HUES64 (cell line): Measurements from ENCODE around the gene ODF4. TPM values are rescaled to one million over a fixed set of nuclear protein-coding genes. Genes with fewer than 3 reads are reported as not detected.

ENCODE experiments used
- H3K27ac ChIP-seq: 2 replicates; pipeline ENCODE4 v1.7.0; 2013; ENCODE audit warnings: low read depth, low read length, inconsistent platforms
- H3K27me3 ChIP-seq: 2 replicates; pipeline ENCODE4 v1.6.1; 2013; ENCODE audit warnings: mild to moderate bottlenecking, low read length; ENCODE audit not compliant: insufficient read depth
- H3K36me3 ChIP-seq: 2 replicates; pipeline ENCODE4 v1.6.1; 2013; ENCODE audit warnings: mild to moderate bottlenecking, low read length; ENCODE audit not compliant: insufficient read depth
- H3K4me1 ChIP-seq: 2 replicates; pipeline ENCODE4 v1.6.1; 2013; ENCODE audit warnings: mild to moderate bottlenecking, low read length, moderate library complexity; ENCODE audit not compliant: insufficient read depth
- H3K4me3 ChIP-seq: 2 replicates; pipeline ENCODE4 v1.5.1; 2013; ENCODE audit warnings: mild to moderate bottlenecking, low read length, moderate library complexity
- H3K9ac ChIP-seq: 2 replicates; pipeline ENCODE4 v1.6.1; 2013; ENCODE audit warnings: mild to moderate bottlenecking, low read depth, low read length
- H3K9me3 ChIP-seq: 2 replicates; pipeline ENCODE4 v1.6.1; 2013; ENCODE audit warnings: low read depth, low read length; ENCODE audit not compliant: insufficient read depth
- WGBS: fragments of 150-250, 120-280 bp; methylation state at CpG from one replicate; pipeline ENCODE4 v1.1.7; 2013; ENCODE audit warnings: missing lambda C conversion rate; 5-methylcytosine and 5-hydroxymethylcytosine counted together
- polyA plus RNA-seq, 2 experiments: library from polyadenylated mRNA; stranded (reverse); fragments of 50-300 nt; gene quantifications; one replicate each; pipeline ENCODE4 v1.2.3, GENCODE V29; 2013

The ODF4 gene
- not detected for polyA plus RNA-seq (2013, experiment 1 of 2)
- not detected for polyA plus RNA-seq (2013, experiment 2 of 2)

- no peaks in the 10 kb centered on the region for H3K27me3 ChIP-seq
- WGBS = 90% methylated on average over 2 of the region's 2 CpGs
- H3K36me3 ChIP-seq = no peaks in the 10 kb centered on the region
- peak within 1 kb of the TSS; percentile 38; the same call in 1 of the 2 replicates for H3K27ac ChIP-seq
- H3K9me3 ChIP-seq = no peaks in the 10 kb centered on the region
- no peak within 1 kb of the TSS for H3K9ac ChIP-seq
- H3K4me3 ChIP-seq = no peak within 1 kb of the TSS
- peaks cover 20% of the 10 kb centered on the region for H3K4me1 ChIP-seq
These were observed at the start of gene ODF4 for GRCh38 chr17:8339540-8339939. TSS of gene ODF4 (plus strand) at chr17:8339840. CDS start at chr17:8340052, 212 bp downstream.

GRCh38 chr17:8290043-8290442 is 49.6 kb upstream of the ODF4 start:
- Histone ChIP-seq H3K36me3 (no peaks in the 10 kb centered on the region), H3K27ac (no peak overlapping the region), H3K9ac (no peak overlapping the region), H3K4me1 (peaks cover 7% of the 10 kb centered on the region; the same call in 1 of the 2 replicates), H3K4me3 (no peak overlapping the region), H3K27me3 (no peaks in the 10 kb centered on the region), H3K9me3 (no peaks in the 10 kb centered on the region)
- WGBS = 51% methylated on average over 3 of the region's 3 CpGs

GRCh38 chr17:8292639-8293395 is 46.8 kb upstream of the ODF4 start:
- Histone ChIP-seq H3K27me3 (no peaks in the 10 kb centered on the region), H3K4me3 (no peak overlapping the region), H3K36me3 (no peaks in the 10 kb centered on the region), H3K9me3 (no peaks in the 10 kb centered on the region), H3K9ac (no peak overlapping the region), H3K27ac (no peak overlapping the region), H3K4me1 (peaks cover 6% of the 10 kb centered on the region; the same call in 1 of the 2 replicates)
- WGBS = 92% methylated on average over 4 of the region's 5 CpGs

GRCh38 chr17:8294361-8294760 is 45.3 kb upstream of the ODF4 start:
- Histone ChIP-seq H3K27ac (no peak overlapping the region), H3K27me3 (no peaks in the 10 kb centered on the region), H3K9me3 (no peaks in the 10 kb centered on the region), H3K9ac (no peak overlapping the region), H3K4me3 (no peak overlapping the region), H3K36me3 (no peaks in the 10 kb centered on the region), H3K4me1 (peaks cover 1% of the 10 kb centered on the region; the same call in 1 of the 2 replicates)
- WGBS = 94% methylated on average over 9 of the region's 9 CpGs

GRCh38 chr17:8294814-8295316 is 44.8 kb upstream of the ODF4 start:
- WGBS = 17% methylated on average over 15 of the region's 15 CpGs
- Histone ChIP-seq H3K27ac (no peak overlapping the region), H3K9me3 (no peaks in the 10 kb centered on the region), H3K4me1 (no peaks in the 10 kb centered on the region), H3K4me3 (peak overlapping the region; percentile 97), H3K9ac (peak overlapping the region; percentile 6; the same call in 1 of the 2 replicates), H3K36me3 (no peaks in the 10 kb centered on the region), H3K27me3 (no peaks in the 10 kb centered on the region)

GRCh38 chr17:8300226-8300625 is 39.4 kb upstream of the ODF4 start:
- H3K4me3 ChIP-seq = no peak overlapping the region
- H3K4me1 ChIP-seq = no peaks in the 10 kb centered on the region
- no peaks in the 10 kb centered on the region for H3K27me3 ChIP-seq
- no peaks in the 10 kb centered on the region for H3K36me3 ChIP-seq
- 81% methylated on average over 3 of the region's 3 CpGs for WGBS
- H3K9me3 ChIP-seq = no peaks in the 10 kb centered on the region
- no peak overlapping the region for H3K9ac ChIP-seq
- H3K27ac ChIP-seq = no peak overlapping the region

GRCh38 chr17:8300627-8301242 is 38.9 kb upstream of the ODF4 start:
- Histone ChIP-seq H3K9ac (no peak overlapping the region), H3K36me3 (no peaks in the 10 kb centered on the region), H3K4me1 (no peaks in the 10 kb centered on the region), H3K4me3 (no peak overlapping the region), H3K27me3 (no peaks in the 10 kb centered on the region), H3K27ac (no peak overlapping the region), H3K9me3 (no peaks in the 10 kb centered on the region)
- 5% methylated on average over 7 of the region's 8 CpGs for WGBS

- no peaks in the 10 kb centered on the region for H3K9me3 ChIP-seq
- no peak overlapping the region for H3K4me3 ChIP-seq
- H3K9ac ChIP-seq = no peak overlapping the region
- H3K36me3 ChIP-seq = no peaks in the 10 kb centered on the region
- WGBS = 74% methylated on average over 10 of the region's 10 CpGs
- H3K4me1 ChIP-seq = peaks cover 6% of the 10 kb centered on the region
- no peak overlapping the region for H3K27ac ChIP-seq
- peaks cover 18% of the 10 kb centered on the region for H3K27me3 ChIP-seq
These were observed 29.0 kb upstream of the ODF4 start for GRCh38 chr17:8310601-8311123.

- Histone ChIP-seq H3K27me3 (peaks cover 24% of the 10 kb centered on the region), H3K9me3 (no peaks in the 10 kb centered on the region), H3K4me1 (peaks cover 6% of the 10 kb centered on the region), H3K4me3 (no peak overlapping the region), H3K27ac (no peak overlapping the region), H3K36me3 (no peaks in the 10 kb centered on the region), H3K9ac (no peak overlapping the region)
- WGBS = 92% methylated on average over 25 of the region's 25 CpGs
These were observed 28.4 kb upstream of the ODF4 start for GRCh38 chr17:8311131-8311790.

- Histone ChIP-seq H3K4me3 (no peak overlapping the region), H3K36me3 (no peaks in the 10 kb centered on the region), H3K27me3 (peaks cover 34% of the 10 kb centered on the region), H3K27ac (no peak overlapping the region), H3K9me3 (no peaks in the 10 kb centered on the region), H3K9ac (no peak overlapping the region), H3K4me1 (peaks cover 6% of the 10 kb centered on the region)
- 90% methylated on average over 13 of the region's 13 CpGs for WGBS
These were observed 27.4 kb upstream of the ODF4 start for GRCh38 chr17:8312251-8312650.
